Panc1 (cell line): ENCODE measurements around the gene TWSG1. TPM values are rescaled to one million over a fixed set of nuclear protein-coding genes. Genes with fewer than 3 reads are reported as not detected.

Experiments
- ATAC-seq: fragments of 200-7000 bp; cut with Tn5 transposase; 2 replicates; pipeline ENCODE4 v1.9.1; 2020; ENCODE audit warnings: mild to moderate bottlenecking, moderate library complexity
- BruUV-seq: library from RNA; stranded (reverse); fragments of 400-500 nt; replicated peaks from 2 replicates; lab custom pipeline; 2021; lab: Mats Ljungman, UMichigan
- CTCF ChIA-PET: fragments of 300-600 bp; sonication (Branson Sonifier 250); formaldehyde crosslinking; loops from one replicate; lab custom pipeline; 2022; ENCODE audit warnings: antibody characterized with exemption; lab: Charles Lee
- POLR2A ChIA-PET: fragments of 300-600 bp; sonication (Branson Sonifier 250); formaldehyde crosslinking; loops from one replicate; lab custom pipeline; 2022; ENCODE audit warnings: antibody characterized with exemption; lab: Charles Lee
- DNase-seq: peaks from one replicate; pipeline ENCODE4 v3.0.0-alpha.2; 2010; ENCODE audit warnings: low read depth, low spot score
- H3K27ac ChIP-seq: 2 replicates; pipeline ENCODE4 v1.5.1; 2011; ENCODE audit warnings: mild to moderate bottlenecking, low read length, inconsistent platforms
- H3K27me3 ChIP-seq: fragments of 200-500 bp; sonication (Bioruptor generic); 2 replicates; pipeline ENCODE4 v1.6.0; 2014; ENCODE audit warnings: low read length, inconsistent platforms; ENCODE audit not compliant: control insufficient read depth, insufficient read depth
- H3K36me3 ChIP-seq: fragments of 200-500 bp; sonication (Bioruptor generic); 2 replicates; pipeline ENCODE4 v1.5.1; 2014; ENCODE audit warnings: inconsistent platforms, mild to moderate bottlenecking, low read length, moderate library complexity; ENCODE audit not compliant: control insufficient read depth, insufficient read depth
- H3K4me1 ChIP-seq: 2 replicates; pipeline ENCODE4 v1.5.1; 2011; ENCODE audit warnings: inconsistent platforms, mild to moderate bottlenecking, low read length, moderate library complexity; ENCODE audit not compliant: control insufficient read depth, insufficient read depth
- H3K4me3 ChIP-seq, 2 experiments: 2 replicates each; pipeline ENCODE4 v1.5.1; 2011 to 2012; ENCODE audit warnings: low read depth in 2 of 2, low read length in 2 of 2, mild to moderate bottlenecking in 2 of 2, inconsistent platforms in 1 of 2, moderate library complexity in 1 of 2
- H3K9me3 ChIP-seq: fragments of 200-500 bp; sonication (Bioruptor generic); 2 replicates; pipeline ENCODE4 v1.5.1; 2014; ENCODE audit warnings: low read depth, mild to moderate bottlenecking, inconsistent platforms, low read length, moderate library complexity; ENCODE audit not compliant: control insufficient read depth, insufficient read depth
- POLR2AphosphoS5 ChIP-seq: IDR thresholded peaks from 2 replicates; pipeline ENCODE4 v1.6.1; 2012; ENCODE audit warnings: mild to moderate bottlenecking, low read depth, low read length, moderate library complexity
- REST ChIP-seq, 2 experiments: IDR thresholded peaks; 2 replicates each; pipeline ENCODE4 v1.6.1; 2011 to 2012; ENCODE audit warnings: low read depth in 2 of 2, control low read depth in 1 of 2, low read length in 1 of 2, mild to moderate bottlenecking in 1 of 2, moderate library complexity in 1 of 2; ENCODE audit not compliant: insufficient read depth in 1 of 2
- SIN3A ChIP-seq: IDR thresholded peaks from 2 replicates; pipeline ENCODE4 v1.6.1; 2012; ENCODE audit warnings: low read depth, mild to moderate bottlenecking, low read length, moderate library complexity, borderline replicate concordance; ENCODE audit not compliant: insufficient read depth
- TCF7L2 ChIP-seq: IDR thresholded peaks from 2 replicates; pipeline ENCODE4 v1.6.1; 2011; ENCODE audit warnings: mild to moderate bottlenecking, low read depth, low read length, inconsistent platforms
- in situ Hi-C: cut with HindIII; loops from 2 replicates; pipeline ENCODE4 v1.10.0; 2016; ENCODE audit warnings: low sequenced_read_pairs, low pct_unique_long_range_greater_than_20kb
- intact Hi-C: fragments of 100-400 bp; cut with micrococcal nuclease; formaldehyde crosslinking; loops from one replicate; pipeline ENCODE4 v1.10.0; 2022; ENCODE audit not compliant: unreplicated experiment
- total RNA-seq: library from RNA; stranded (reverse); gene quantifications from one replicate; pipeline ENCODE4 v1.2.1, GENCODE V29; 2021; ENCODE audit not compliant: unreplicated experiment
- TF ChIP-seq, protein P1 (sequence below): fragments of 450-650 bp; IDR thresholded peaks from 2 replicates; pipeline ENCODE4 v1.5.1; 2017; ENCODE audit warnings: mild to moderate bottlenecking

The TWSG1 gene
- total RNA-seq, 1 experiment from 2014 or later: 54.1 TPM

DNA sequence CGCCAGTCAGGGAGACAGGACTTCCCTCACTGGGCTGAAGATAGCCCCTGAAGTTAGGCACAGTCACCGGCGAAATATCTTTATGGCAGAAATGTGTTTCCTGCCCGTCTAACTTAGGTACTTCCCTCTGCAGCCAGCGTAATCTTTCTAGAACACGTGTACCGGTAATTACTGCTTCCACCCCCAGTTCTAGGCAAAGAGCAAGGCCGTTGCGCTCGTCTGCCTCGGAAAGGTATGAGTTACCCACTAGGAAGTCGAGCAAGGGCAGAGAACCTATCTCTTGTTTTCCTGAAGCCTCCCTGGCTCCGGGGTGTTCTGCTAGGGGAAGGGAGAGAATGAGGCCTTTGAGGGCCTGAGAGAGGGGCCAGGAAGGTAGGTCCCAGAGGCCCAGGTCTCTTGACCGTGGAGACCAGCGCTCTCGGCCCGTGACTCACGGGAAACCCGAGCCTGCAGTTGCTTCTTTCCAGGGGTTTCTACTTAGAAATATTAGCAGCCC is 70.0 kb downstream of the TWSG1 start:
- ATAC-seq: no peak

GRCh38 chr18:9405130-9405529 is 70.6 kb downstream of the TWSG1 start:
- no TSS peak for BruUV-seq
- CTCF ChIA-PET: interaction anchor here (0.6 kb wide), 1 partner anchor 245 kb away, joined by 3 read pairs; no protein-coding TSS in a partner anchor
- no peak overlapping the region for H3K27ac ChIP-seq
- ATAC-seq (no peak), DNase-seq (no peak)
- intact Hi-C loops (no loop called here), in situ Hi-C loops (no loop called here)
- H3K4me1 ChIP-seq: no peaks in the 10 kb centered on the region
- POLR2A ChIA-PET: no interaction called here
- no peak overlapping the region for H3K4me3 ChIP-seq
- TF ChIP-seq, protein P1, sequence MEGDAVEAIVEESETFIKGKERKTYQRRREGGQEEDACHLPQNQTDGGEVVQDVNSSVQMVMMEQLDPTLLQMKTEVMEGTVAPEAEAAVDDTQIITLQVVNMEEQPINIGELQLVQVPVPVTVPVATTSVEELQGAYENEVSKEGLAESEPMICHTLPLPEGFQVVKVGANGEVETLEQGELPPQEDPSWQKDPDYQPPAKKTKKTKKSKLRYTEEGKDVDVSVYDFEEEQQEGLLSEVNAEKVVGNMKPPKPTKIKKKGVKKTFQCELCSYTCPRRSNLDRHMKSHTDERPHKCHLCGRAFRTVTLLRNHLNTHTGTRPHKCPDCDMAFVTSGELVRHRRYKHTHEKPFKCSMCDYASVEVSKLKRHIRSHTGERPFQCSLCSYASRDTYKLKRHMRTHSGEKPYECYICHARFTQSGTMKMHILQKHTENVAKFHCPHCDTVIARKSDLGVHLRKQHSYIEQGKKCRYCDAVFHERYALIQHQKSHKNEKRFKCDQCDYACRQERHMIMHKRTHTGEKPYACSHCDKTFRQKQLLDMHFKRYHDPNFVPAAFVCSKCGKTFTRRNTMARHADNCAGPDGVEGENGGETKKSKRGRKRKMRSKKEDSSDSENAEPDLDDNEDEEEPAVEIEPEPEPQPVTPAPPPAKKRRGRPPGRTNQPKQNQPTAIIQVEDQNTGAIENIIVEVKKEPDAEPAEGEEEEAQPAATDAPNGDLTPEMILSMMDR: no peak
- TF ChIP-seq TCF7L2 (no peak), POLR2AphosphoS5 (no peak), SIN3A (no peak)
- H3K9me3 ChIP-seq: no peaks in the 10 kb centered on the region
- H3K36me3 ChIP-seq: no peaks in the 10 kb centered on the region
- H3K27me3 ChIP-seq: no peaks in the 10 kb centered on the region

More for the DNA sequence above, 70.0 kb downstream of the TWSG1 start:
- Histone ChIP-seq H3K36me3 (no peaks in the 10 kb centered on the region), H3K27me3 (no peaks in the 10 kb centered on the region), H3K9me3 (no peaks in the 10 kb centered on the region), H3K27ac (no peak overlapping the region), H3K4me3 (no peak overlapping the region), H3K4me1 (no peaks in the 10 kb centered on the region)
- TF ChIP-seq TCF7L2 (no peak), SIN3A (no peak), REST (IDR thresholded peaks at IDR 0.05; ENCODE audit: insufficient read depth in 1 of 2, low read depth in 2 of 2, low read length in 1 of 2) (no peak), POLR2AphosphoS5 (no peak)
- TF ChIP-seq, protein P1: no peak
- intact Hi-C loops: no loop called here
- POLR2A ChIA-PET: no interaction called here
- BruUV-seq: no TSS peak
- in situ Hi-C loops: no loop called here
- no peak for DNase-seq
- CTCF ChIA-PET: no interaction called here
